Mammary epithelial cell (primary cell): ENCODE measurements around the gene LRRC37A3.
"Not testable (repeated sequence)": the region's sequence is repeated elsewhere in the genome, so short reads cannot be mapped to it uniquely, and the experiment has no call there.

Source experiments
- EZH2 ChIP-seq: IDR thresholded peaks from 2 replicates; pipeline ENCODE4 v1.6.1; 2012; ENCODE audit warnings: low read length, inconsistent platforms, borderline replicate concordance
- TF ChIP-seq, protein P1 (sequence below), 2 donors: IDR thresholded peaks in 1 of 2; conservative IDR thresholded peaks in 1 of 2; 2 replicates each; pipeline ENCODE4 v1.5.1; 2011 to 2012; ENCODE audit warnings: inconsistent platforms in 2 of 2, low read length in 2 of 2, mild to moderate bottlenecking in 2 of 2, control low read depth in 1 of 2, low read depth in 1 of 2; ENCODE audit not compliant: insufficient read depth in 1 of 2; ENCODE audit errors: extremely low read depth in 1 of 2

DNA sequence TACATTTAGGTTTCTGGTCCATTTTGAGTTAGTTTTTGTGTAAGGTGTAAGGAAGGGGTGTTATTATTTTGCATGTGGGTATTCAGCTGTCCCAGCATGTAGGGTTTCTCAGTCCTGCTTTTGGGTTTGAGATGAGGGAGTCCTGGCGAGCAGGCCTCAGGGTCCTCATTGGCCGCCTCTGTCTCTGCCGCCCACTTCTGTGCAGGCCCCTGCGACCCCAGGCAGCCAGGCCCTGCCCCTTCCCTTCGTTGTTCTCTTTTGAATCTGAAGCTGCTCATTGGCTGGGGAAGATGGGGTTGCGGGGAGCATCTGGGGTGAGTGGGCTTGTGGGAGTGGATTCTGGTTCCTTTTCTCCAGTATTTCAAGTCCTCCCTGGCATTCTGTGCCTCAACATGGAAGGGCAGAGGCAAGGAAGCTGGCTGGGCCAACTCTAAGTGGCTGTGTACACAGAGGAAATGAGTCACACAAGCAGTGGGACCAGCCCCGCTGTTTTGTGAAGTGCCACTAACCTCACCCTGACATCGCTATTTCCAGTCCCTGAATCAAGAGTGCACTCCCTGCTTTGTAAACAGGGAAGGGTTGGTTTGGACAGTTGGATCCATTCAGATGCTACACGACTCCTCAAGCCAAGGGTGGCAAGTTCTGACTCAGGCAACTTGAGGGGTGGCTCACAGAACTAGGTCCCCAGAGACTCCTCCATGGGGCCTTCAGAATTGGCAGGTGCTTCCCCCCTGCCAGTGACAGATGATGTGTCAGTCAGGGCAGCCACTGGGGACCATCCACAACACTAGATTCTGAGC lies 110.9 kb downstream of the LRRC37A3 start:
- TF ChIP-seq, protein P1, sequence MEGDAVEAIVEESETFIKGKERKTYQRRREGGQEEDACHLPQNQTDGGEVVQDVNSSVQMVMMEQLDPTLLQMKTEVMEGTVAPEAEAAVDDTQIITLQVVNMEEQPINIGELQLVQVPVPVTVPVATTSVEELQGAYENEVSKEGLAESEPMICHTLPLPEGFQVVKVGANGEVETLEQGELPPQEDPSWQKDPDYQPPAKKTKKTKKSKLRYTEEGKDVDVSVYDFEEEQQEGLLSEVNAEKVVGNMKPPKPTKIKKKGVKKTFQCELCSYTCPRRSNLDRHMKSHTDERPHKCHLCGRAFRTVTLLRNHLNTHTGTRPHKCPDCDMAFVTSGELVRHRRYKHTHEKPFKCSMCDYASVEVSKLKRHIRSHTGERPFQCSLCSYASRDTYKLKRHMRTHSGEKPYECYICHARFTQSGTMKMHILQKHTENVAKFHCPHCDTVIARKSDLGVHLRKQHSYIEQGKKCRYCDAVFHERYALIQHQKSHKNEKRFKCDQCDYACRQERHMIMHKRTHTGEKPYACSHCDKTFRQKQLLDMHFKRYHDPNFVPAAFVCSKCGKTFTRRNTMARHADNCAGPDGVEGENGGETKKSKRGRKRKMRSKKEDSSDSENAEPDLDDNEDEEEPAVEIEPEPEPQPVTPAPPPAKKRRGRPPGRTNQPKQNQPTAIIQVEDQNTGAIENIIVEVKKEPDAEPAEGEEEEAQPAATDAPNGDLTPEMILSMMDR (conservative IDR thresholded peaks at IDR 0.05 in 1 of 2, IDR thresholded peaks at IDR 0.05 in 1 of 2; ENCODE audit: extremely low read depth in 1 of 2, insufficient read depth in 1 of 2, low read depth in 1 of 2, low read length in 2 of 2): not testable (repeated sequence)
- TF ChIP-seq EZH2: not testable (repeated sequence)
